HCT116 (cell line): ENCODE data around the gene RAB8A. TPM values are rescaled to one million over a fixed set of nuclear protein-coding genes. Genes with fewer than 3 reads are reported as not detected.

Source experiments
- ATAC-seq: fragments of 200-7000 bp; cut with Tn5 transposase; 2 replicates; pipeline ENCODE4 v1.9.1; 2020; ENCODE audit warnings: mild to moderate bottlenecking, moderate library complexity
- BruUV-seq: library from RNA; stranded (reverse); fragments of 400-500 nt; replicated peaks from 2 replicates; lab custom pipeline; 2021; lab: Mats Ljungman, UMichigan
- CTCF ChIA-PET: fragments of 300-600 bp; sonication (Branson Sonifier 250); formaldehyde crosslinking; loops from one replicate; lab custom pipeline; 2021; ENCODE audit warnings: antibody characterized with exemption; lab: Charles Lee
- POLR2A ChIA-PET: fragments of 300-600, 350-600 bp; sonication (Branson Sonifier 250); formaldehyde crosslinking; loops from one replicate; lab custom pipeline; 2021; ENCODE audit warnings: antibody characterized with exemption; lab: Charles Lee
- RAD21 ChIA-PET, 2 experiments: fragments of 300-600 bp; sonication (Branson Sonifier 250); formaldehyde crosslinking; loops; one replicate each; lab custom pipeline; 2023; ENCODE audit warnings: low total read pairs in 2 of 2; ENCODE audit not compliant: uncharacterized antibody in 2 of 2, unreplicated experiment in 2 of 2, low non-redundant PET in 1 of 2; lab: Charles Lee
- DNase-seq: peaks from one replicate; pipeline ENCODE4 v3.0.0-alpha.2; 2010; ENCODE audit warnings: low read depth, low spot score
- H2AFZ ChIP-seq: fragments of 200-600 bp; shearing (Covaris generic), sonication (generic); 2 replicates; pipeline ENCODE4 v1.6.1; 2017; ENCODE audit warnings: low read depth, mixed run types, mixed read lengths, antibody characterized with exemption, low read length; ENCODE audit not compliant: poor library complexity, severe bottlenecking
- H3K27ac ChIP-seq: 2 replicates; pipeline ENCODE4 v1.5.1; 2012; ENCODE audit warnings: low read depth, low read length
- H3K27me3 ChIP-seq: fragments of 200-600 bp; sonication (generic); 2 replicates; pipeline ENCODE4 v1.6.1; 2016; ENCODE audit warnings: mixed run types, low read length, mixed read lengths; ENCODE audit not compliant: insufficient read depth
- H3K36me3 ChIP-seq, 2 experiments: fragments of 200-500 bp in 1 of 2; fragments of 200-600 bp in 1 of 2; sonication (Bioruptor generic) in 1 of 2; sonication (generic) in 1 of 2; 2 replicates each; pipeline versions ENCODE4 v1.5.1 to v1.6.1; 2014 to 2016; ENCODE audit warnings: low read length in 2 of 2, inconsistent platforms in 1 of 2, mixed read lengths in 1 of 2, mixed run types in 1 of 2; ENCODE audit not compliant: insufficient read depth in 2 of 2, control insufficient read depth in 1 of 2
- H3K4me1 ChIP-seq, 2 experiments: fragments of 200-600 bp in 1 of 2; sonication (generic) in 1 of 2; 2 replicates each; pipeline versions ENCODE4 v1.5.1 to v1.6.1; 2012 to 2017; ENCODE audit warnings: low read length in 2 of 2, inconsistent platforms in 1 of 2, mild to moderate bottlenecking in 1 of 2, mixed read lengths in 1 of 2, mixed run types in 1 of 2, moderate library complexity in 1 of 2; ENCODE audit not compliant: insufficient read depth in 2 of 2, control insufficient read depth in 1 of 2
- H3K4me2 ChIP-seq: fragments of 200-600 bp; sonication (generic); 2 replicates; pipeline ENCODE4 v1.6.1; 2017; ENCODE audit warnings: mixed run types, low read length, mixed read lengths
- H3K4me3 ChIP-seq, 2 experiments: fragments of 200-600 bp in 1 of 2; sonication (generic) in 1 of 2; replicated peaks in 1 of 2; 2 replicates each; pipeline ENCODE4 v1.5.1; 2011 to 2016; ENCODE audit warnings: low read length in 2 of 2, control low read depth in 1 of 2, low read depth in 1 of 2, mild to moderate bottlenecking in 1 of 2, mixed read lengths in 1 of 2, mixed run types in 1 of 2
- H3K79me2 ChIP-seq: fragments of 200-600 bp; sonication (generic); 2 replicates; pipeline ENCODE4 v1.6.1; 2017; ENCODE audit warnings: mild to moderate bottlenecking, mixed run types, low read length, moderate library complexity, mixed read lengths; ENCODE audit not compliant: insufficient read depth
- H3K9ac ChIP-seq: fragments of 200-600 bp; sonication (generic); 2 replicates; pipeline ENCODE4 v1.6.1; 2016; ENCODE audit warnings: low read length, mixed read lengths
- H3K9me2 ChIP-seq: fragments of 200-600 bp; sonication (generic), shearing (Covaris generic); 2 replicates; pipeline ENCODE4 v1.6.1; 2017; ENCODE audit warnings: mixed run types, mild to moderate bottlenecking, moderate library complexity; ENCODE audit not compliant: insufficient read depth
- H3K9me3 ChIP-seq, 2 experiments: fragments of 200-500 bp in 1 of 2; fragments of 200-600 bp in 1 of 2; sonication (Bioruptor generic) in 1 of 2; sonication (generic) in 1 of 2; 2 replicates each; pipeline ENCODE4 v1.6.1; 2014 to 2017; ENCODE audit warnings: low read length in 2 of 2, mixed read lengths in 2 of 2, inconsistent platforms in 1 of 2, low read depth in 1 of 2, mild to moderate bottlenecking in 1 of 2, mixed run types in 1 of 2, moderate library complexity in 1 of 2; ENCODE audit not compliant: control insufficient read depth in 1 of 2, insufficient read depth in 1 of 2
- H4K20me1 ChIP-seq: fragments of 200-600 bp; sonication (generic), shearing (Covaris generic); 2 replicates; pipeline ENCODE4 v1.6.1; 2017; ENCODE audit warnings: mixed run types, mild to moderate bottlenecking, moderate library complexity; ENCODE audit not compliant: insufficient read depth
- CEBPB ChIP-seq: IDR thresholded peaks from 2 replicates; pipeline ENCODE4 v1.6.1; 2012; ENCODE audit warnings: low read depth
- CTCF ChIP-seq, 3 experiments: fragments of 200-600 bp in 1 of 3; sonication (generic) in 1 of 3; IDR thresholded peaks in 2 of 3; conservative IDR thresholded peaks in 1 of 3; 2 replicates each; pipeline ENCODE4 v1.5.1; 2012 to 2017; ENCODE audit warnings: low read depth in 2 of 3, low read length in 2 of 3, antibody characterized with exemption in 1 of 3, borderline replicate concordance in 1 of 3, control low read depth in 1 of 3, mild to moderate bottlenecking in 1 of 3, mixed read lengths in 1 of 3, mixed run types in 1 of 3, moderate library complexity in 1 of 3; ENCODE audit not compliant: insufficient read depth in 1 of 3
- EGR1 ChIP-seq: IDR thresholded peaks from 2 replicates; pipeline ENCODE4 v1.6.1; 2012; ENCODE audit warnings: low read depth
- POLR2A ChIP-seq: IDR thresholded peaks from 2 replicates; pipeline ENCODE4 v1.7.0; 2011; ENCODE audit warnings: borderline replicate concordance; ENCODE audit not compliant: insufficient read depth, insufficient read length; ENCODE audit errors: extremely low read depth
- POLR2AphosphoS5 ChIP-seq: IDR thresholded peaks from 2 replicates; pipeline ENCODE4 v1.6.1; 2011; ENCODE audit warnings: mild to moderate bottlenecking, low read depth, low read length, moderate library complexity
- SRF ChIP-seq: IDR thresholded peaks from 2 replicates; pipeline ENCODE4 v1.6.1; 2012; ENCODE audit warnings: low read depth
- ZFX ChIP-seq: fragments of 450-650 bp; IDR thresholded peaks from 2 replicates; pipeline ENCODE4 v1.6.1; 2017
- ZNF274 ChIP-seq: fragments of 200-500 bp; sonication (Bioruptor generic); IDR thresholded peaks from 2 replicates; pipeline ENCODE4 v1.6.1; 2014; ENCODE audit warnings: mild to moderate bottlenecking, low read depth, low read length, inconsistent platforms
- intact Hi-C: fragments of 100-400 bp; cut with micrococcal nuclease; formaldehyde crosslinking; loops from 2 replicates; pipeline ENCODE4 v1.10.0; 2022
- total RNA-seq: library from RNA; stranded (reverse); gene quantifications from one replicate; pipeline ENCODE4 v1.2.1, GENCODE V29; 2021; ENCODE audit not compliant: unreplicated experiment

The RAB8A gene
- total RNA-seq, 1 experiment from 2014 or later, result 116 TPM

GRCh38 chr19:16075430-16076153, 36.1 kb upstream of the RAB8A start:
- peak overlapping the region; percentile 69 for H3K4me2 ChIP-seq
- intact Hi-C loops, result no loop called here
- H2AFZ ChIP-seq, result no peak overlapping the region

GRCh38 chr19:16076154-16076957, 35.3 kb upstream of the RAB8A start, which contains the start of gene TPM4:
TPM4 (plus strand) TSS chr19:16076495; CDS start chr19:16076566, 71 bp downstream.
- H3K27ac ChIP-seq, result peak within 1 kb of the TSS; percentile 93
- H3K9me3 ChIP-seq, result no peaks in the 10 kb centered on the region
- H3K36me3 ChIP-seq, result peaks cover 2 to 31% of the 10 kb centered on the region in 2 experiments; a peak in 1 of 4 replicates
- H3K79me2 ChIP-seq, result peaks cover 84% of the 10 kb centered on the region
- peak; percentile 74 for ATAC-seq
- H3K4me2 ChIP-seq, result peak within 1 kb of the TSS; percentile 69
- TF ChIP-seq CTCF (IDR thresholded peaks at IDR 0.05 in 2 of 3, conservative IDR thresholded peaks at IDR 0.05 in 1 of 3; ENCODE audit: borderline replicate concordance in 1 of 3, insufficient read depth in 1 of 3, low read depth in 2 of 3, low read length in 2 of 3) (no peak), ZFX (peak; percentile 63; the same call in 1 of the 2 replicates), SRF (peak; percentile 91), EGR1 (peak; percentile 36; the same call in 1 of the 2 replicates), POLR2A (peak; percentile 11), POLR2AphosphoS5 (peak; percentile 80), CEBPB (no peak)
- H3K9ac ChIP-seq, result peak within 1 kb of the TSS; percentile 79
- ChIA-PET RAD21 (no interaction called here), CTCF (interaction anchor here (0.9 kb wide), 1 partner anchor 35 kb away, joined by 3 read pairs; no protein-coding TSS in a partner anchor), POLR2A (interaction anchor here (0.6 to 1.2 kb wide), 7 partner anchors 10 to 657 kb away, joined by 3 read pairs; partner anchors contain the start of genes AKAP8L and FAM32A)
- peaks cover 24 to 46% of the 10 kb centered on the region in 2 experiments for H3K4me1 ChIP-seq
- intact Hi-C loops, result no loop called here
- H4K20me1 ChIP-seq, result no peaks in the 10 kb centered on the region
- no TSS peak for BruUV-seq
- H3K9me2 ChIP-seq, result no peaks in the 10 kb centered on the region
- peak within 1 kb of the TSS; percentile 64 to 65 for H3K4me3 ChIP-seq
- no peaks in the 10 kb centered on the region for H3K27me3 ChIP-seq
- DNase-seq, result peak; percentile 72
- H2AFZ ChIP-seq, result no peak within 1 kb of the TSS

More at GRCh38 chr19:16075430-16076153, 36.1 kb upstream of the RAB8A start:
- RAD21 ChIA-PET, result no interaction called here
- Histone ChIP-seq H4K20me1 (no peaks in the 10 kb centered on the region), H3K27me3 (no peaks in the 10 kb centered on the region), H3K9me2 (no peaks in the 10 kb centered on the region)
- peak; percentile 21; the same call in 1 of the 2 replicates for ATAC-seq
- DNase-seq, result no peak
- TF ChIP-seq SRF (no peak), ZNF274 (no peak), POLR2A (peak; percentile 46)
- TF ChIP-seq, all 23 proteins: peak for 1
- Histone ChIP-seq H3K36me3 (peaks cover 0 to 25% of the 10 kb centered on the region in 2 experiments; a peak in 1 of 4 replicates), H3K9ac (peak overlapping the region; percentile 79), H3K4me3 (peak overlapping the region; percentile 48 to 65), H3K4me1 (peaks cover 28 to 54% of the 10 kb centered on the region in 2 experiments), H3K27ac (peak overlapping the region; percentile 93), H3K79me2 (peaks cover 84% of the 10 kb centered on the region), H3K9me3 (no peaks in the 10 kb centered on the region)
- CTCF ChIA-PET, result interaction anchor here (0.9 to 1.1 kb wide), 2 partner anchors 9 to 35 kb away, joined by 3 read pairs; no protein-coding TSS in a partner anchor
- TSS peak; percentile 81 for BruUV-seq
- POLR2A ChIA-PET, result interaction anchor here (0.6 to 1.5 kb wide), 9 partner anchors 11 to 657 kb away, joined by 3 read pairs; partner anchors contain the start of genes AKAP8L and FAM32A
